PC-9 (cell line): ENCODE data around the gene NMT2. TPM values are rescaled to one million over a fixed set of nuclear protein-coding genes. Genes with fewer than 3 reads are reported as not detected.
A peak's percentile ranks its signal among the peaks of the same experiment; 100 is the strongest.

Source experiments
- BruUV-seq: library from RNA; stranded (reverse); fragments of 400-500 nt; replicated peaks from 2 replicates; lab custom pipeline; 2021; lab: Mats Ljungman, UMichigan
- CTCF ChIA-PET: fragments of 300-600 bp; sonication (Branson Sonifier 250); formaldehyde crosslinking; loops from one replicate; lab custom pipeline; 2022; ENCODE audit warnings: antibody characterized with exemption; lab: Charles Lee
- POLR2A ChIA-PET: fragments of 300-600 bp; sonication (Branson Sonifier 250); formaldehyde crosslinking; loops from one replicate; lab custom pipeline; 2022; ENCODE audit warnings: antibody characterized with exemption; ENCODE audit not compliant: unreplicated experiment; lab: Charles Lee
- DNase-seq, 2 experiments: peaks; one replicate each; pipeline versions ENCODE4 v3.0.0 to v3.0.0-alpha.2; 2015 to 2022; ENCODE audit warnings: mixed read lengths in 1 of 2
- H2AFZ ChIP-seq: fragments of 200-600 bp; sonication (generic); 2 replicates; pipeline ENCODE4 v1.8.1; 2017; ENCODE audit warnings: antibody characterized with exemption
- H3F3A ChIP-seq: fragments of 200-600 bp; sonication (generic); 2 replicates; pipeline ENCODE4 v1.8.1; 2017; ENCODE audit warnings: antibody characterized with exemption, mild to moderate bottlenecking, low read depth; ENCODE audit not compliant: insufficient read depth
- H3K27ac ChIP-seq: fragments of 200-600 bp; sonication (generic); 2 replicates; pipeline ENCODE4 v1.6.1; 2016; ENCODE audit warnings: mixed run types
- H3K27me3 ChIP-seq: fragments of 200-600 bp; sonication (generic); 2 replicates; pipeline ENCODE4 v1.6.1; 2016; ENCODE audit warnings: low read depth, mixed run types; ENCODE audit not compliant: insufficient read depth
- H3K36me3 ChIP-seq: fragments of 200-600 bp; sonication (generic); 2 replicates; pipeline ENCODE4 v1.6.1; 2016; ENCODE audit warnings: low read depth, mixed run types
- H3K4me1 ChIP-seq: fragments of 200-600 bp; sonication (generic); replicated peaks from 2 replicates; pipeline ENCODE4 v1.6.1; 2016; ENCODE audit warnings: mixed run types; ENCODE audit not compliant: insufficient read depth
- H3K4me2 ChIP-seq: fragments of 200-600 bp; sonication (generic); 2 replicates; pipeline ENCODE4 v1.6.1; 2017; ENCODE audit warnings: mixed run types
- H3K4me3 ChIP-seq: fragments of 200-600 bp; sonication (generic); 2 replicates; pipeline ENCODE4 v1.6.1; 2016; ENCODE audit warnings: mixed run types
- H3K79me2 ChIP-seq: fragments of 200-600 bp; sonication (generic); 2 replicates; pipeline ENCODE4 v1.6.1; 2017; ENCODE audit warnings: low read depth, mixed run types
- H3K9me2 ChIP-seq: fragments of 200-600 bp; sonication (generic); 2 replicates; pipeline ENCODE4 v1.8.1; 2017; ENCODE audit warnings: mild to moderate bottlenecking; ENCODE audit not compliant: insufficient read depth
- H3K9me3 ChIP-seq: fragments of 200-600 bp; sonication (generic); 2 replicates; pipeline ENCODE4 v1.8.1; 2016; ENCODE audit warnings: low read depth; ENCODE audit not compliant: insufficient read depth
- H4K20me1 ChIP-seq: fragments of 200-600 bp; sonication (generic); 2 replicates; pipeline ENCODE4 v1.8.1; 2017; ENCODE audit not compliant: insufficient read depth
- EZH2 ChIP-seq: fragments of 200-600 bp; sonication (generic); IDR thresholded peaks from 2 replicates; pipeline ENCODE4 v1.8.0; 2017; ENCODE audit warnings: antibody characterized with exemption, low read depth
- intact Hi-C: fragments of 100-400 bp; cut with micrococcal nuclease; formaldehyde crosslinking; loops from one replicate; pipeline ENCODE4 v1.10.0; 2022; ENCODE audit not compliant: unreplicated experiment
- total RNA-seq: library from RNA; stranded (reverse); gene quantifications from 2 replicates; pipeline ENCODE4 v1.2.3, GENCODE V29; 2021
- TF ChIP-seq, protein P1 (sequence below): fragments of 200-600 bp; sonication (generic); conservative IDR thresholded peaks from 2 replicates; pipeline ENCODE4 v1.6.1; 2017; ENCODE audit warnings: mixed run types, antibody characterized with exemption, mild to moderate bottlenecking, moderate library complexity

The NMT2 gene
- total RNA-seq, 1 experiment from 2014 or later = 11.0 TPM

DNA sequence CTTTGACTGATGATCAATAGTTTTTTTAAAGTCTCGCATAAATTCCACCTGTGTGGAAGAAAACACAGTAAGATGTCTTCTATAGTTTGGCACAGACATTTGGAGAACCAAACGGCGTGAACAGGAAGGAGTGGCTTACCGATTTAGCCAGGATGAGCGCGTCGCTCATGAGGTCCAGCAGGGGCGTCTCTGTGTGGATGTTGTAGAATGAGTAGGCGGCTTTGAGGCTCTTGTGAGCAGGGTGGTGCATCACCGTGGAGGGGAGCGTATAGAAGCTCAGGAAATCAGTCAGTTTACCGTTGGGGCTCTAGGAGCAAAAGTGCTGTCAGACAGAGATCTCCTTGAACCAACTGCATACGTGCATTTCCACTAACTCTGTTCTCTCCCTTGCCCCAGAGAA is 55.8 kb downstream of the NMT2 start:
- CTCF ChIA-PET = no interaction called here

DNA sequence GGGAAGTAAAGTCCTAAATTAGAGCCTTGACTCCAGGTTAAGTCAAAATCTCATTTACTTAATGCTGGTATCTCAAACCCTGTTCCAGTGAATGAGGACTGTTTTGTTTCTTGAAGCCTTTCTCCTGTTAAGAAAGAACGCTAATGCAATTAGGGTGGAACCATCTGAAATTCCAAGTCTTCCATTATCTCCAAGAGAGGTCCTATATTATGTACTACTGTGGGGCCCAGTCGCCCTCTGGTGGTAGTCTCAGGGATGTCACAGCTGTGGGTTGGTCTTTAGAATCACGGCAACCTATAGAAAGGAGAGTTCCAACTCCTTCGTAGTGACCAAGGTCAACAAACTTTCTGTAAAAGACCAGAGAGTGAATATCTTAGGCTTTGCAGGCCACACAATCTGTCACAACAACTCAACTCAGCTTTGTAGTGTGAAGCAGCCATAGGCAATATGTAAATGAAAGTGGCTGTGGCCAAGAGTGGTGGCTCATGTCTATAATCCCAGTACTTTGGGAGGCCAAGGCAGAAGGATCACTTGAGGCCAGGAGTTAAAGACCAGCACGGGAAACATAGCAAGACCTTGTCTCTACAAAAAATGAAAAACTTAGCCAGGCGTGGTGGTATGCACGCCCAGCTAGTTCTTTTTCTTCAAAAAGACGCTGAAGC is 62.0 kb downstream of the NMT2 start:
- H3K27me3 ChIP-seq = no peaks in the 10 kb centered on the region
- TF ChIP-seq, protein P1, sequence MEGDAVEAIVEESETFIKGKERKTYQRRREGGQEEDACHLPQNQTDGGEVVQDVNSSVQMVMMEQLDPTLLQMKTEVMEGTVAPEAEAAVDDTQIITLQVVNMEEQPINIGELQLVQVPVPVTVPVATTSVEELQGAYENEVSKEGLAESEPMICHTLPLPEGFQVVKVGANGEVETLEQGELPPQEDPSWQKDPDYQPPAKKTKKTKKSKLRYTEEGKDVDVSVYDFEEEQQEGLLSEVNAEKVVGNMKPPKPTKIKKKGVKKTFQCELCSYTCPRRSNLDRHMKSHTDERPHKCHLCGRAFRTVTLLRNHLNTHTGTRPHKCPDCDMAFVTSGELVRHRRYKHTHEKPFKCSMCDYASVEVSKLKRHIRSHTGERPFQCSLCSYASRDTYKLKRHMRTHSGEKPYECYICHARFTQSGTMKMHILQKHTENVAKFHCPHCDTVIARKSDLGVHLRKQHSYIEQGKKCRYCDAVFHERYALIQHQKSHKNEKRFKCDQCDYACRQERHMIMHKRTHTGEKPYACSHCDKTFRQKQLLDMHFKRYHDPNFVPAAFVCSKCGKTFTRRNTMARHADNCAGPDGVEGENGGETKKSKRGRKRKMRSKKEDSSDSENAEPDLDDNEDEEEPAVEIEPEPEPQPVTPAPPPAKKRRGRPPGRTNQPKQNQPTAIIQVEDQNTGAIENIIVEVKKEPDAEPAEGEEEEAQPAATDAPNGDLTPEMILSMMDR = peak; percentile 94
- TF ChIP-seq EZH2 = no peak
- peaks cover 13% of the 10 kb centered on the region for H3K79me2 ChIP-seq
- peaks cover 35% of the 10 kb centered on the region for H3F3A ChIP-seq
- H3K4me3 ChIP-seq = no peak overlapping the region
- H3K9me3 ChIP-seq = no peaks in the 10 kb centered on the region
- no peaks in the 10 kb centered on the region for H3K4me1 ChIP-seq
- peaks cover 24% of the 10 kb centered on the region for H4K20me1 ChIP-seq
- H3K36me3 ChIP-seq = peaks cover 20% of the 10 kb centered on the region
- no TSS peak for BruUV-seq
- no peak overlapping the region for H3K4me2 ChIP-seq
- no peak overlapping the region for H2AFZ ChIP-seq
- ChIA-PET POLR2A (interaction anchor here (0.5 to 0.7 kb wide), 2 partner anchors 148 to 168 kb away, joined by 4 to 5 read pairs; partner anchors contain the start of gene MEIG1), CTCF (no interaction called here)
- H3K9me2 ChIP-seq = no peaks in the 10 kb centered on the region
- no peak overlapping the region for H3K27ac ChIP-seq
- peak; percentile 55 to 70 for DNase-seq
- intact Hi-C loops = loop anchor here (1.0 kb wide), 2 partner anchors 115 to 607 kb away; no protein-coding TSS in a partner anchor

More for the DNA sequence above, 55.8 kb downstream of the NMT2 start:
- intact Hi-C loops = no loop called here
- Histone ChIP-seq H3K27me3 (no peaks in the 10 kb centered on the region), H3K4me1 (no peaks in the 10 kb centered on the region), H4K20me1 (0 out of 2 replicates have a peak, but pooled peaks cover 1% of the 10 kb centered on the region), H3K9me2 (no peaks in the 10 kb centered on the region), H3F3A (peaks cover 9% of the 10 kb centered on the region; the same call in 1 of the 2 replicates), H3K9me3 (no peaks in the 10 kb centered on the region), H3K4me2 (no peak overlapping the region), H3K27ac (no peak overlapping the region), H2AFZ (no peak overlapping the region), H3K36me3 (0 out of 2 replicates have a peak, but pooled peaks cover 3% of the 10 kb centered on the region), H3K4me3 (no peak overlapping the region), H3K79me2 (no peaks in the 10 kb centered on the region)
- TF ChIP-seq, protein P1 = no peak
- no peak for TF ChIP-seq EZH2
- BruUV-seq = no TSS peak
- POLR2A ChIA-PET = no interaction called here
- no peak for DNase-seq

DNA sequence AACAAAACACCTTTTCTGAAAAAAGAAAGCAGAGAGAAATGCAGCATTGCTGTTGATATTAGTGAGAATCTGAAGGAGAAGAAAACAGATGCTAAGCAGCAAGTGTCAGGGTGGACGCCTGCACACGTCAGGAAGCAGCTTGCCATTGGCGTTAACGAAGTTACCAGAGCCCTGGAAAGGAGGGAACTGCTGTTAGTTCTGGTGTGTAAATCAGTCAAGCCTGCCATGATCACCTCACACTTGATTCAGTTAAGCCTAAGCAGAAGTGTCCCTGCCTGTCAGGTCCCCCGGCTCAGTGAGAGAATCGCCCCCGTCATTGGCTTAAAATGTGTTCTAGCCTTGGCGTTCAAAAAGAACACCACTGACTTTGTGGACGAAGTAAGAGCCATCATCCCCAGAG is 65.0 kb downstream of the NMT2 start:
- ChIA-PET POLR2A (no interaction called here), CTCF (no interaction called here)
- peaks cover 42% of the 10 kb centered on the region for H3K79me2 ChIP-seq
- no peak overlapping the region for H3K27ac ChIP-seq
- peaks cover 52% of the 10 kb centered on the region for H4K20me1 ChIP-seq
- H3F3A ChIP-seq = peaks cover 37% of the 10 kb centered on the region
- H3K9me3 ChIP-seq = no peaks in the 10 kb centered on the region
- no peaks in the 10 kb centered on the region for H3K9me2 ChIP-seq
- peaks cover 20% of the 10 kb centered on the region for H3K36me3 ChIP-seq
- no peak overlapping the region for H2AFZ ChIP-seq
- TF ChIP-seq, protein P1 = no peak
- TF ChIP-seq EZH2 = no peak
- no peak overlapping the region for H3K4me3 ChIP-seq
- intact Hi-C loops = no loop called here
- H3K4me1 ChIP-seq = peaks cover 8% of the 10 kb centered on the region
- no peaks in the 10 kb centered on the region for H3K27me3 ChIP-seq
- H3K4me2 ChIP-seq = no peak overlapping the region
- DNase-seq = no peak
- no TSS peak for BruUV-seq
